SK-N-DZ (cell line): Measurements from ENCODE around the gene MED19.
A peak's percentile ranks its signal among the peaks of the same experiment; 100 is the strongest.
"Not testable (repeated sequence)": the region's sequence is repeated elsewhere in the genome, so short reads cannot be mapped to it uniquely, and the experiment has no call there.

Experiments used
- DNase-seq: peaks from one replicate; pipeline ENCODE4 v3.0.0-alpha.2; 2015; ENCODE audit warnings: low spot score

Gene MED19

DNA sequence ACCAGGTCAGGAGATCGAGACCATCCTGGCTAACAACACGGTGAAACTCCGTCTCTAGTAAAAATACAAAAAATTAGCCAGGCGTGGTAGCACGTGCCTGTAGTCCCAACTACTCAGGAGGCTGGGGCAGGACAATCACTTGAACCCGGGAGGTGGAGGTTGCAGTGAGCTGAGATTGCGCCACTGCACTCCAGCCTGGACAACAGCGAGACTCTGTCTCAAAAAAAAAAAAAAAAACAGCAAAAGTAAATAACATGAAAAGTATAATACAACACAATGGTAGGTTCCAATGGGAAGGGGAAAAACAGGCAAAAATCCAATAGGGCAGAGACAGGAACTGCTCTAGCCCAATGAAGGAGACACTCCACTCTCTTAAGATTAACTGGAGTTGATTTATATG, 6.6 kb downstream of the MED19 start:
- DNase-seq, result not testable (repeated sequence)

DNA sequence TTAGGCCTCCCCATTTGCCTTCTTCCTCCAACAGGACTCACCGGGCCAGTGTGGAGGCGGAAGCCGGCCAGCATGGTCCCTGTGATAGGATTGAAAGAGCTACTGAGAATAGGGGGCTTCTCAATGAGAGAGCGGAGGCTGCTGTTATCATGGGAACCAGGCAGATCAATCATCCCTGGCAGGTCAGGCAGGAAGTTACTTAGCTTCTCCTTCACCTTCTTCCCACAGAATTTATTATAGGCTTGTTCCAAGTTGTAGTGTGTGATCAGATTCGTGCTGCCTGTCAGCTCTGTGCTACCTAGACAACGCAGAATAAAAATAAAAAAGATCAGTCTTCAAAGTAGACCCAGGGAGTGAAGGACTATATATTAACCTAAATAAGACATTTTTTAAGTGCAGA, 7.1 kb downstream of the MED19 start:
- DNase-seq, result no peak

- no peak for DNase-seq
Measured at GRCh38 chr11:57703341-57703740, 8.7 kb downstream of the MED19 start.

DNA sequence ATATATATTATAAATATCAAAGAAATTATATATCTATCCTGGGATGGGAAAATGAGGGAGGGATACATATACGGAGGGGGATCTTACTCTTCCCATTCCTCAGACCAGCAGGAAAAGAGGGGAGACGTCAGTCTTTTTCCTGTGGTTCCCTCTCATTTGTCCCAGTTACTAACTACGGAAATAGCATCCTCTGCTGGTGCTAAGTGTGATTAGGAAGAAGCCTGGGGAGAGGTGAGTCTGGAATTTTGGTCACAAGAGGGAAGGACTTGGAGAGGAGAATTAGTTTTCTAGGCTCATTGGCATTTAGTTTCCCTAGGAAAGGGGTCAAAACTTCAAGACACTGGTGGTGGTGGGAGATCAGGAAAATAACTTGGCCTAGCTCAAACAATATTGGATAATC, 11.6 kb downstream of the MED19 start:
- no peak for DNase-seq

DNA sequence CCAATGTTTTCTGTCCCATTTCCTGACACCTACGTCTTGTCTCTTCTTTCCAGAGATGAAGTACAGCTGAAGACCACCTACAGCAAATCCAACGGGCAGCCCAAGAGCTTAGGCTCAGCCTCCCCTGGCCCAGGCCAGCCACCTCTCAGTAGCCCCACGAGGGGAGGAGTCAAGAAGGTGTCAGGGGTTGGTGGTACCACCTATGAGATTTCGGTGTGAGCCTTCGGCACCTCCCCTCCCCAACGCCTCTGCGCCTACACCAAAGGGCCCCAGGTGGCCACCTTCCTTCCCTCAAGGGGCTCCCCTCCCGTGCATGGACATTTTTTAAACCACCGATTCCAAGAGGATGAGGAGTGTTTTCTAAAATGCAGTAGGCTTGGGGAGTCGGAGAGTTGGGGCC, 12.2 kb downstream of the MED19 start:
- DNase-seq, result no peak

DNA sequence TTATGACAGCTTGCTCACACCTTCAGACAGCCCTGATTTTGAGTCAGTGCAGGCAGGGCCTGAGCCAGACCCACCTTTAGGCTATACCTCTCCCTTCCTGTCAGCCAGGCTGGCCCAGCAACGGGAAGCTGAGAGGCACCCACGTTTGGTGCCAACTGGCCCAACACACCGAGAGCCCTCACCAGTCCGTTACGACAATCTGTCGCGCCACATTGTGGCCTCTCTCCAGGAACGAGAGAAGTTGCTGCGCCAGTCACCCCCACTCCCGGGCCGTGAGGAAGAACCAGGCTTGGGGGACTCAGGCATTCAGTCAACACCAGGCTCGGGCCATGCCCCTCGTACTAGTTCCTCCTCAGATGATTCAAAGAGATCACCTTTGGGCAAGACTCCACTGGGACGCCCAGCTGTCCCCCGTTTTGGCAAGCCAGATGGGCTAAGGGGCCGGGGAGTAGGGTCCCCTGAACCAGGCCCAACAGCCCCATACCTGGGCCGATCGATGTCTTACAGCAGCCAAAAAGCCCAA, 13.1 kb downstream of the MED19 start:
- no peak for DNase-seq

DNA sequence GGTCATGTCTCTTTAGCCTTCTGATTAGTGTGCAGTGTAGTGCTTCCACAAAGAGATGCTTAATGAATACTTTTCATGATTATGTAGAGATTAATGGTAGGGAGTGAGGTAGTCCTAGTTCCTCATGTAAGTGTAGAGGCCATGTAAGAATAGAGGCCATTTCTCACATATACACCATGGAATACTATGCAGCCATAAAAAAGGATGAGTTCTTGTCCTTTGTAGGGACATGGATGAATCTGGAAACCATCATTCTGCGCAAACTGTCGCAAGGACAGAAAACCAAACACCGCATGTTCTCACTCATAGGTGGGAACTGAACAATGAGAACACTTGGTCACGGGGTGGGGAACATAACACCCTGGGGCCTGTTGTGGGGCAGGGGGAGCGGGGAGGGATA, 21.5 kb downstream of the MED19 start:
- not testable (repeated sequence) for DNase-seq

DNA sequence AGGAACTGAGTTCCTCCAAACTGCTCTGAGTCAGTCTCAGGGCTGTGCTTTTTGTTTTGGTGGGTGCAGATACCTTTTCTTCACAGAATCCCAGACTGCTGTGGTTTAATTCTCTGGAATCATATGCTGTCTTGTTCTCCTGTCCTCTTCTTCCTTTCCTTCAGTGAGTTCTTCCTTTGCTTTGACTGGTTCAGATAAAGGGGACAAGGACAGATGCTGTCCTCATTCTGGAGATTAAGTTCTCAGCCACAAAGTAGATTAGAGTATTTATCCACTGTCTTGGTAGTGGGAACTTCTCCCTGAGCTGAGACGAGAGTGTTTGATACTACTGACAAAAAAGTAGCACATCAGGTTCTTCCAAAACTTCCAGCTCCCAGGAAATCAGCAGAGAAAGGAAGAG, 30.8 kb downstream of the MED19 start:
- DNase-seq, result no peak

GRCh38 chr11:57680552-57680874, 31.5 kb downstream of the MED19 start:
- DNase-seq, result no peak

GRCh38 chr11:57679396-57679795, 32.6 kb downstream of the MED19 start:
- DNase-seq, result no peak

DNA sequence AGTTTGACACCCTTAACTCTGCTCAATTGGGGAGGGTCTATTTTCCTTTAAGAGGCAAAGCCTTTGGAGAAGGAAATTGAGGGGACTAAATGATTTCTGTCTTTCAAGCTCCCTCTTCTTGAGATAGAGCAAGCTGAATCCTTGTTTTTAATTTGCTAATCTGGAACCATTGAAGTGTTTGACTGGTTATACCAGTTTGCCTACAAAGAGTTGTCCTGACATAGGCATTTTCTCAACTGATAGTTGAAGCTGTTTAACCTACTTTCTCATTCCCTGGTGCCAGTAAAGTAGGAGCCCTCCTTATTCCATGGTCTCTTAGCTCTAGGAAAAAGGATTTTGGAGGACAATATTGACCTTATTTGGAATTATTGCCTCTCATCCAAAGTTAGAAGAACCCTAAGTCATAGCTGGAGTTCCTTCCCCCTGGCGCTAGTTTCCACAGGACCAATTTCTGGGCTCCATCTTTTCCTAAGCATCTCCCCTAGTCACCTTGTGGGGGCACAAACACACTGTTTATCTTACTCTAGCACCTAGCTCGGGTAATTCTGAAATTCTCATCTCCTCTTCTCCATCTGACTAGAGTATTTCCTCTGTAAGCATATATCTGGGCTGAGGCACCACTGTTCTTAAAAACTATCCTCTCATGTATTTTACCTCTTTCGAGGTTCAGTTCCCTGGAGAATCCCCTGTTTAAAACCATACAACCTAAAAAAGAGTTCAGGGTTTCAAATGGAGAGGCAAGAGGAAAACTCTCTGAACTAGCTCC, 36.7 kb downstream of the MED19 start:
- no peak for DNase-seq

GRCh38 chr11:57674251-57674650, 37.8 kb downstream of the MED19 start:
- no peak for DNase-seq

- no peak for DNase-seq
Measured at GRCh38 chr11:57668434-57668782, 43.6 kb downstream of the MED19 start.

GRCh38 chr11:57667736-57668433, 44.1 kb downstream of the MED19 start, which contains the start of gene ZDHHC5:
Gene ZDHHC5, plus strand, starts transcription at chr11:57668114. Its CDS starts 4,977 bp downstream, at chr11:57673091.
- peak; percentile 100 for DNase-seq

DNA sequence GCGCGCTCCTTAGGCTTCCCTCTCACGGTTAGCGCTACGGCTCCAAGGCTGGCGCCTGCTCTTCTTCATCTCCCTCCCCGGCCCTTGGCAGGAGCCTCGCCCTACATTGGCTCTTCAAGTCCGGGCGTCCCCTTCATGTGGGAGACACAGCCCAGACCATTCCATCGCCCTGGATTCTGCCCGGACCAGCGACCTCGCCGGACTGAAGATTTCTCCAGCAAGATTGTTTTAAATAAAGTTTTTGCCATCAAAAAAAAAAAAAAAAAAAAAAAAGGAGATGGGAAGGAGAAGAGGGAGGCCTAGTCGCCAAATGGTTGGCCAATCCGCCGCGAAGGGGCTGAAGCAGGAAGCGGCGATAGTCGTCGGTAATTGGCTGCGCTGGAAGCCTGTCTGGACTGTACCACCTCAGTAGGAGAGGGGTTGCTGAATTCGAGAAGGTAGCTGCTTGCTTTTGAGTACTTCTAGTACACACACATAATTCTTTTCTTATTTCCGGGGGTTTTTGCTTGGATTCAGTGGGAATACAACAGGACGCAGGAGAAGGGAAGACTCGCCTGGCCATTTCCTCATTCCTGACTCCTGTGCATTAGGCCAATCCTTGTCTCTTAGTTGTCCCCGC, 44.8 kb downstream of the MED19 start:
- peak; percentile 99 for DNase-seq

DNA sequence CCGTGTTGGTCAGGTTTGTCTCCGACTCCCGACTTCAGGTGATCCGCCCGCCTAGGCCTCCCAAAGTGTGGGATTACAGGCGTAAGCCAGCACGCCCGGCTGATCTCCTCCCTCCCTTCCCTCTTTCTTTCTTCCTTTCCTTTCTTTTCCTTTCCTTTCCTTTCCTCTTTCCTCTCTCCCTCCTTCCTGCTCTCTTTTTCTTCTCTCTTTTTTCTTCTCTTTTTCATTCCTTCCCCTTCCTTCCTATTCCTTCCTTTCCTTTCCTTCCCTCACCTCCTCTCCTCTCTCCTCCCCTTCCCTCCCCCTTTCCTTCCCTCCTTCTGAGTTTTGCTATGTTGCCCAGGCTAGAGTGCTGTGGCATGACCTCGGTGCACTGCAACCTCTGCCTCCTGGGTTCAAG, 48.0 kb downstream of the MED19 start:
- DNase-seq, result no peak

- no peak for DNase-seq
Measured at GRCh38 chr11:57662893-57663292, 49.1 kb downstream of the MED19 start.

- no peak for DNase-seq
Measured at GRCh38 chr11:57659669-57660068, 52.3 kb downstream of the MED19 start.

DNA sequence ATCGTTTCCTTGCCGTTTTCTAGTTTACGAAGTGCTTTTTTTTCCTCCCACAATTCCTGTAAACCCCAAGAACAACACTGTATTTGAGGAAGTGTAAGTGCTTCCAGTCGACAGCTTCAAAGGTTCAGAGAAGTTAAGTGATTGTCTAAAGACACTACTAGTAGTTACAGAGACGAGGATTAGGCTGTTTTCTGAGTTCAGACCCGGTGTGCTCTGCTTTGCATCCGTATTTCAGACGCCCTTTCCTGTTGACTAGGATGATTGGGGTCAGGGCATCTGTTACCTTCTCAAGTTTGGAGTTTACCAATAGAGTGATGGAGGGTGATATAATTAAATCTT, 54.0 kb downstream of the MED19 start:
- no peak for DNase-seq

DNA sequence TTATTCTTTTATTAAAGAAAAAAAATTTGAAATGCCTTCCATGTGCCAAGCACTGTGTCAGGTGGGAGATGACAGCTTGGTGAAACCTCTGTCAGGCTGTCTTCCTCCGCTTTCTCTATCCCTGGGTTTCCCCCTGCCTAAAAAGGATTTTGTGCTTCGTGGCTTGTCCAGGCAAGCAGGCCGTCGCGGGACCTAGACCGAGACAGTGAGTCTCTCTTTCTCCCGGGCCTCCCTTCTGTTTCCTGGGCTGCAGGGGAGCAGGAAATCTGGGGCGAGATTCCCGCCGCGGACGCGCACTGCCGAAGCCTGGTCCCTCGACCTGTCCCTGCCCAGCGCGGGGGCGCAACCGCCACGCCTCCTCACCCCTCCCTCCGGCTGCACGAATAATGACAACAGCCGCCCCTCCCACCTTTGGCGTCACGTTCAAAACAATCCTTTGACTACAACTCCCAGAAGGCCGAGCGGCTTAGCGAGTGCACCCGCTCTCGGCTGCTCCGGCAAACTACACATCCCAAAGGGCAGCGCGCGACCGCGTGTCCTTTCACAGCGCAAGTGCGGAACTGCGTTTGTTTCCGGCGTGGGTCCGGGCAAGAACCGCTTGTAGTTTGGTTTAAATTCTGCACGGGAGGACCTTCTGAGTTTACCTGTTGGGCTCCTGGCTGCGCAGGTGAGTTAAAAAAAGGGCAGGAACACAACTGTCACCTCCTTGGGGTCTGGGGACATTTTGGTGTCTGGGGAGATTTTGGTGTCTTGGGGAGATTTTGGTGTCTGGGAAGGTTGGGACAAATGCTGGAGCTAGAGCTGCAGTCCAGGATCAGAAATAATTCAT, 54.6 kb downstream of the MED19 start, which contains the start of gene CLP1:
TSS of gene CLP1 (plus strand) at position 569 of the 829 bp plus-strand sequence. CDS start 1,715 bp downstream, outside the sequence.
- DNase-seq, result peak; percentile 99

DNA sequence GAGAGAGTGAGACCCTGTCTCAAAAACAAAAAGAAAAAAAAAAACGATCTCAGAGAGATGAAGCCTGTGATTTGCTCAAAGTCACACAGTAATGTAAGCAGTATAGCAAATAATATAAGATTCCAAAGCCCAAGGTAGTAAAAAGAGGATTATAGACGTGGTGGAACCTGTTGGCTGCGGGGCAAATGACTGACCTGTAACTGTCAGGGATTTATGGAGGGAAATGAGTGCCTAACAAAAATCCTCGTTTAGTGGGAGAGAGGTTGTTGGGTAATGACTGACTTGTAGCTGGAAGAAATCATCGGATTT, 55.2 kb downstream of the MED19 start:
- DNase-seq, result no peak
